ENCODE measurements around the gene RARA. TPM values are rescaled to one million over a fixed set of nuclear protein-coding genes. Genes with fewer than 3 reads are reported as not detected.

RARA gene
- total RNA-seq, 1 donor from 2014 or later: 19.5 TPM

GRCh38 chr17:40404003-40404402 is 95.0 kb downstream of the RARA start:
- TF ChIP-seq, protein P1, sequence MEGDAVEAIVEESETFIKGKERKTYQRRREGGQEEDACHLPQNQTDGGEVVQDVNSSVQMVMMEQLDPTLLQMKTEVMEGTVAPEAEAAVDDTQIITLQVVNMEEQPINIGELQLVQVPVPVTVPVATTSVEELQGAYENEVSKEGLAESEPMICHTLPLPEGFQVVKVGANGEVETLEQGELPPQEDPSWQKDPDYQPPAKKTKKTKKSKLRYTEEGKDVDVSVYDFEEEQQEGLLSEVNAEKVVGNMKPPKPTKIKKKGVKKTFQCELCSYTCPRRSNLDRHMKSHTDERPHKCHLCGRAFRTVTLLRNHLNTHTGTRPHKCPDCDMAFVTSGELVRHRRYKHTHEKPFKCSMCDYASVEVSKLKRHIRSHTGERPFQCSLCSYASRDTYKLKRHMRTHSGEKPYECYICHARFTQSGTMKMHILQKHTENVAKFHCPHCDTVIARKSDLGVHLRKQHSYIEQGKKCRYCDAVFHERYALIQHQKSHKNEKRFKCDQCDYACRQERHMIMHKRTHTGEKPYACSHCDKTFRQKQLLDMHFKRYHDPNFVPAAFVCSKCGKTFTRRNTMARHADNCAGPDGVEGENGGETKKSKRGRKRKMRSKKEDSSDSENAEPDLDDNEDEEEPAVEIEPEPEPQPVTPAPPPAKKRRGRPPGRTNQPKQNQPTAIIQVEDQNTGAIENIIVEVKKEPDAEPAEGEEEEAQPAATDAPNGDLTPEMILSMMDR (conservative IDR thresholded peaks at IDR 0.05; ENCODE audit: low read depth, low read length): no peak
- no peak for DNase-seq (ENCODE audit: low read depth)
- no peak overlapping the region for H3K4me3 ChIP-seq (ENCODE audit: low read depth, low read length)

Other genes starting within 250 kb of the RARA start
- gene THRA, start 246.2 kb upstream of the RARA start, total RNA-seq: 3.8 and 5.4 TPM in 2 replicates
- gene NR1D1, start 208.6 kb upstream of the RARA start, total RNA-seq: 0.40 and 1.2 TPM in 2 replicates
- gene MSL1, start 187.2 kb upstream of the RARA start, total RNA-seq: 44.5 and 59.3 TPM in 2 replicates
- 40.9 and 58.9 TPM in 2 replicates for gene CASC3, start 168.6 kb upstream of the RARA start, total RNA-seq
- 2.1 and 2.8 TPM in 2 replicates for gene RAPGEFL1, start 131.7 kb upstream of the RARA start, total RNA-seq
- gene WIPF2, start 89.9 kb upstream of the RARA start, total RNA-seq: 7.5 and 12.5 TPM in 2 replicates
- 49.2 and 66.5 TPM in 2 replicates for gene CDC6, start 21.3 kb upstream of the RARA start, total RNA-seq
- 0.58 TPM in 1 of 2 replicates, not detected in the other for gene GJD3, start 55.6 kb downstream of the RARA start, total RNA-seq
- 198 and 206 TPM in 2 replicates for gene TOP2A, start 108.7 kb downstream of the RARA start, total RNA-seq
- gene IGFBP4, start 134.3 kb downstream of the RARA start, total RNA-seq: 57.6 and 67.7 TPM in 2 replicates
- 0.51 TPM in 1 of 2 replicates, not detected in the other for gene TNS4, start 192.4 kb downstream of the RARA start, total RNA-seq

Measured in epithelial cell of proximal tubule (primary cell).